Body of pancreas (tissue), 4 donors: ENCODE data around the gene ATG10.
"Not testable (repeated sequence)": the region's sequence is repeated elsewhere in the genome, so short reads cannot be mapped to it uniquely, and the experiment has no call there.

Source experiments
- POLR2A ChIP-seq, 3 donors: fragments of 450-650 bp; IDR thresholded peaks; one replicate each; pipeline ENCODE4 v1.6.1; 2016; ENCODE audit warnings: antibody characterized with exemption in 3 of 3, mild to moderate bottlenecking in 2 of 3
- TF ChIP-seq, protein P1 (sequence below), 7 experiments: fragments of 450-650 bp in 4 of 7; fragments of 200-600 bp in 3 of 7; sonication (generic) in 3 of 7; IDR thresholded peaks; one replicate each; pipeline ENCODE4 v1.5.1; 2016 to 2019; ENCODE audit warnings: antibody characterized with exemption in 7 of 7

DNA sequence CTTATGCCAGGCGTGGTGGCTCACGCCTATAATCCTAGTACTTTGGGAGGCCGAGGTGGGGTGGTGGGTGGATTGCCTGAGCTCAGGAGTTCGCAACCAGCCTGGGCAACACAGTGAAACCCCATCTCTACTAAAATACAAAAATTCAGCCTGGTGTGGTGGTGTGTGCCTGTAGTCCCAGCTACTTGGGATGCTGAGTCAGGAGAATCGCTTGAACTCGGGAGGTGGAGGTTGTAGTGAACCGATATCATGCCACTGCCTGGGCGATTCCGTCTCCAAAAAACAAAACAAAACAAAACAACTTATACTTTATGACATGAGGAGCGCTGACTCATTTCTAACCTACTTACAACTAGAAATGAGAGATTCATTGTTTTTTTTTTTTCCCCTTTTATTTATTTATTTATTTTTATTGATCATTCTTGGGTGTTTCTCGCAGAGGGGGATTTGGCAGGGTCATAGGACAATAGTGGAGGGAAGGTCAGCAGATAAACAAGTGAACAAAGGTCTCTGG lies 10.4 kb downstream of the ATG10 start:
- TF ChIP-seq, protein P1, sequence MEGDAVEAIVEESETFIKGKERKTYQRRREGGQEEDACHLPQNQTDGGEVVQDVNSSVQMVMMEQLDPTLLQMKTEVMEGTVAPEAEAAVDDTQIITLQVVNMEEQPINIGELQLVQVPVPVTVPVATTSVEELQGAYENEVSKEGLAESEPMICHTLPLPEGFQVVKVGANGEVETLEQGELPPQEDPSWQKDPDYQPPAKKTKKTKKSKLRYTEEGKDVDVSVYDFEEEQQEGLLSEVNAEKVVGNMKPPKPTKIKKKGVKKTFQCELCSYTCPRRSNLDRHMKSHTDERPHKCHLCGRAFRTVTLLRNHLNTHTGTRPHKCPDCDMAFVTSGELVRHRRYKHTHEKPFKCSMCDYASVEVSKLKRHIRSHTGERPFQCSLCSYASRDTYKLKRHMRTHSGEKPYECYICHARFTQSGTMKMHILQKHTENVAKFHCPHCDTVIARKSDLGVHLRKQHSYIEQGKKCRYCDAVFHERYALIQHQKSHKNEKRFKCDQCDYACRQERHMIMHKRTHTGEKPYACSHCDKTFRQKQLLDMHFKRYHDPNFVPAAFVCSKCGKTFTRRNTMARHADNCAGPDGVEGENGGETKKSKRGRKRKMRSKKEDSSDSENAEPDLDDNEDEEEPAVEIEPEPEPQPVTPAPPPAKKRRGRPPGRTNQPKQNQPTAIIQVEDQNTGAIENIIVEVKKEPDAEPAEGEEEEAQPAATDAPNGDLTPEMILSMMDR (IDR thresholded peaks at IDR 0.05): not testable (repeated sequence)
- TF ChIP-seq POLR2A (IDR thresholded peaks at IDR 0.05): not testable (repeated sequence)
